NB4 (cell line): ENCODE data around the gene PDIA5.

Experiments used
- DNase-seq: peaks from one replicate; pipeline ENCODE4 v3.0.0; 2010; ENCODE audit warnings: low read depth
- H3K4me3 ChIP-seq: one replicate; pipeline ENCODE4 v1.5.1; 2011; ENCODE audit warnings: mild to moderate bottlenecking, low read depth, low read length, moderate library complexity
- CTCF ChIP-seq: IDR thresholded peaks from one replicate; pipeline ENCODE4 v1.5.1; 2012; ENCODE audit warnings: low read depth, low read length
- MAX ChIP-seq: IDR thresholded peaks from 2 replicates; pipeline ENCODE4 v1.6.1; 2011; ENCODE audit warnings: low read depth, low read length
- MYC ChIP-seq: IDR thresholded peaks from 2 replicates; pipeline ENCODE4 v1.6.1; 2011; ENCODE audit warnings: low read depth, low read length
- POLR2A ChIP-seq: IDR thresholded peaks from 2 replicates; pipeline ENCODE4 v1.6.1; 2011; ENCODE audit warnings: mild to moderate bottlenecking; ENCODE audit not compliant: insufficient read length; ENCODE audit errors: extremely low read depth

Gene PDIA5

GRCh38 chr3:123046262-123047061 is 20.4 kb upstream of the PDIA5 start:
- TF ChIP-seq MYC (no peak), CTCF (no peak), MAX (no peak), POLR2A (no peak)
- DNase-seq = no peak
- H3K4me3 ChIP-seq = no peak overlapping the region

DNA sequence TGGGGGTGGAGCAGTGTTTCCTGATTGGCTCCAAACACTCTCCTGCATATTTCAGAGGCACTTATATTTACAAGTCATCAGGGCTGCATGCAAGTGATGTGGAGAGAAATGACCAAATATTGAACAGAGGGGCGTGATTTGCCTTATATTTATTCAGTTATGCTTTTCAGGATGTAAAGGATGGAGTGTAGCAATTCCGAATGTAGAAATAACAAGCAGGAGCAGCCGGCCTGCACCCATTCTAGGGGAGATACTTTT is 19.8 kb upstream of the PDIA5 start:
- TF ChIP-seq POLR2A (no peak), MYC (no peak), CTCF (no peak)
- DNase-seq = no peak
- no peak overlapping the region for H3K4me3 ChIP-seq

DNA sequence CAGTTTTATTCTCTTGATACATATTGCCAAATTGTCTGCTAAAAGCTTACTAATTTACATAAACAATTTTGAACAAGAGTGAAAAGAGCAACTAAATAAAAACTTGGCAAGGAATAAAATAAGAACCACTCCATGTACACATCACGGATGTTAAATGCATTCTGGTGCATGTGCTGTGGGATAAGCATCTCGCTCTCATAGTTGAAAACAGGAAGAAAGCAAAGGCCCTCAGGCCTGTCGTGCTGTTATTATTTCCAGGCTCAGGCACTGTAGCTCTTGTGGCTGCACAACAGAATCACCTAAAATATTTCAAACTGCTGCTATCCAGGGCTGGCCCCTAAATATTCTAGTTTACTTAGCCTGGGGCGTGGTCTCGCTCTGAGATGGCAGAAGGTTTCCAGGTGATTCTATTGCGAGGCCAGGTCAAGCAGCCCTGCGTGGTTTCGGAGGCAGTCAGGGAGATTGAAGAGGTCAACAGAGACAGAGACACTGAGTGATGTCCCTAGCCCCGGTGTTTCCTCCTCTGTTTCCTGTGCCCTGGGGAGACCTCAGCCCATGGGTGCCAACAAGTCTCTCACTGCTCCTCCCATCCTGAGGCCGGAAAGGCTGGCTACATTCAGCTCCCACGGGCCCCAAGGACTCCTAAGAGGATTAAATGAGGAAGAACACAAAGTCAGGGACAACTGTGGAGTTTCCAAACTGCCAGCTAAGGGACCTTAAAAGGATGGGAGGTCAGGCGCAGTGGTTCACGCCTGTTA is 18.2 kb upstream of the PDIA5 start:
- no peak for DNase-seq
- no peak overlapping the region for H3K4me3 ChIP-seq
- TF ChIP-seq MAX = no peak
- TF ChIP-seq CTCF = no peak
- no peak for TF ChIP-seq POLR2A
- TF ChIP-seq MYC = no peak

DNA sequence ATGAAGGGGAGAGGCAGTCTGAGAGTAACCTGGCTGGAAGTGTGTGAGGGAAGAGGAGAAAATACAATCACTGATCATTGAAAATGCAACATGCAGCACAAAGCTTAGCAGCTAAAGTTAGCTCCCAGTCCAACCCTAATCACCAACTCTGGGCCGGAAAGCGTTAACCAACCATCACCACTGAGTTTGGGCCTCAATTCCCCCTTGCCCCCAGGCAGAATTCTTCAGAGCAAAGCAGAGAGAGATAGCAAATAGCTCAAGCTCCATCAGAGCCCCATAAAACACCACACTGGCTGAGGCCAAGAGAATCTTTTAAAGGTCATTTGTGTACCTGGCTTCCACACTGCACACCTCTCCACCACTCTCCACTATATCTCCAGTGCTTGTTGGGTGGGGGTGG is 16.2 kb upstream of the PDIA5 start:
- no peak overlapping the region for H3K4me3 ChIP-seq
- DNase-seq = no peak
- TF ChIP-seq CTCF (no peak), MYC (no peak), POLR2A (no peak), MAX (no peak)

DNA sequence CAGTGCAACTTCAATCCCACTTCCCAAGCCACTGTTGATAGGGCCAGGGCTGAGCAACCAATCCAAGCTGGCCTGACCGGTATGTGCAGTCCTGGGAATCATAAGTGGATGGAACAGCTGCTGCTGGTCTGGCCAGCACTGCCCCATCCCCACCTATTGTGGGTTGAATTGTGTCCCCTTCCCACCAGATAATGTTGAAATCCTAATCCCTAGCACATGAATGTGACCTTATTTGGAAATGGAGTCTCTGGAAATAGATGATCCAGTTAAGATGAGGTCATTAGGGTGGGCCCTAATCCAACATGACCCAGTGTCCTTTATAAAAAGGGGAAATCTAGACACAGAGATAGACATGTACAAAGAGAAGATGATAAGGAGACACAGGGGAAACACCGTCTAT is 13.7 kb upstream of the PDIA5 start:
- H3K4me3 ChIP-seq = no peak overlapping the region
- no peak for TF ChIP-seq MYC
- TF ChIP-seq POLR2A = no peak
- no peak for TF ChIP-seq CTCF
- TF ChIP-seq MAX = no peak
- DNase-seq = no peak
